Stimulated activated naive CD8-positive, alpha-beta T cell treated with anti-CD3 and anti-CD28 coated beads, Interleukin-15, Interleukin-2, amounts not matched to agents 100 ng/mL and 50 ng/mL, for 24 hours (primary cell): ENCODE results near the gene COG1.
"Not testable (repeated sequence)": the region's sequence is repeated elsewhere in the genome, so short reads cannot be mapped to it uniquely, and the experiment has no call there.

Source experiments
- H3K27ac Mint-ChIP-seq: one replicate; pipeline ENCODE4 v1.8.0; 2021; ENCODE audit warnings: mild to moderate bottlenecking, mixed read lengths
- H3K27me3 Mint-ChIP-seq: one replicate; pipeline ENCODE4 v1.8.0; 2021; ENCODE audit warnings: mixed read lengths
- H3K36me3 Mint-ChIP-seq: one replicate; pipeline ENCODE4 v1.8.0; 2021; ENCODE audit warnings: low read depth, mixed read lengths
- H3K4me1 Mint-ChIP-seq: one replicate; pipeline ENCODE4 v1.8.0; 2021; ENCODE audit warnings: low read depth, mixed read lengths
- H3K4me3 Mint-ChIP-seq: one replicate; pipeline ENCODE4 v1.8.0; 2021; ENCODE audit warnings: mild to moderate bottlenecking, mixed read lengths
- H3K9me3 Mint-ChIP-seq: one replicate; pipeline ENCODE4 v1.8.0; 2021; ENCODE audit warnings: mixed read lengths

The COG1 gene

GRCh38 chr17:73192894-73193701 is at the start of gene COG1:
COG1 (plus strand) TSS chr17:73193055; CDS start chr17:73193070, 15 bp downstream.
- peaks cover 23% of the 10 kb centered on the region for H3K4me1 Mint-ChIP-seq
- peak within 1 kb of the TSS; percentile 99 for H3K27ac Mint-ChIP-seq
- H3K9me3 Mint-ChIP-seq: no peaks in the 10 kb centered on the region
- peaks cover 26% of the 10 kb centered on the region for H3K36me3 Mint-ChIP-seq
- no peaks in the 10 kb centered on the region for H3K27me3 Mint-ChIP-seq
- H3K4me3 Mint-ChIP-seq: peak within 1 kb of the TSS; percentile 94

GRCh38 chr17:73144209-73144608 is 48.6 kb upstream of the COG1 start:
- not testable (repeated sequence) for H3K36me3 Mint-ChIP-seq, H3K4me3 Mint-ChIP-seq
- H3K4me1 Mint-ChIP-seq: peaks cover 17% of the 10 kb centered on the region

GRCh38 chr17:73145641-73146040 is 47.2 kb upstream of the COG1 start:
- peaks cover 25% of the 10 kb centered on the region for H3K4me1 Mint-ChIP-seq

More at GRCh38 chr17:73144209-73144608, 48.6 kb upstream of the COG1 start:
- H3K9me3 Mint-ChIP-seq, H3K27ac Mint-ChIP-seq, H3K27me3 Mint-ChIP-seq: not testable (repeated sequence)

GRCh38 chr17:73147791-73148190 is 45.1 kb upstream of the COG1 start:
- not testable (repeated sequence) for H3K27ac Mint-ChIP-seq, H3K36me3 Mint-ChIP-seq, H3K4me3 Mint-ChIP-seq
- H3K4me1 Mint-ChIP-seq: peaks cover 40% of the 10 kb centered on the region
- peaks cover 13% of the 10 kb centered on the region for H3K9me3 Mint-ChIP-seq
- H3K27me3 Mint-ChIP-seq: peaks cover 11% of the 10 kb centered on the region

More at GRCh38 chr17:73145641-73146040, 47.2 kb upstream of the COG1 start:
- H3K27me3 Mint-ChIP-seq: peaks cover 11% of the 10 kb centered on the region
- peaks cover 9% of the 10 kb centered on the region for H3K9me3 Mint-ChIP-seq
- H3K36me3 Mint-ChIP-seq: peaks cover 6% of the 10 kb centered on the region
- H3K4me3 Mint-ChIP-seq: no peak overlapping the region
- no peak overlapping the region for H3K27ac Mint-ChIP-seq

- H3K4me3 Mint-ChIP-seq: no peak overlapping the region
- H3K27ac Mint-ChIP-seq: no peak overlapping the region
- peaks cover 13% of the 10 kb centered on the region for H3K9me3 Mint-ChIP-seq
- peaks cover 11% of the 10 kb centered on the region for H3K27me3 Mint-ChIP-seq
- H3K4me1 Mint-ChIP-seq: peaks cover 30% of the 10 kb centered on the region
- H3K36me3 Mint-ChIP-seq: peaks cover 6% of the 10 kb centered on the region
Observed at GRCh38 chr17:73148540-73149334, 44.1 kb upstream of the COG1 start.

GRCh38 chr17:73150622-73151300 is 42.1 kb upstream of the COG1 start:
- Mint-ChIP-seq H3K4me1 (peaks cover 27% of the 10 kb centered on the region), H3K27me3 (peaks cover 14% of the 10 kb centered on the region), H3K27ac (peak overlapping the region; percentile 20), H3K4me3 (peak overlapping the region; percentile 6)
- H3K9me3 Mint-ChIP-seq, H3K36me3 Mint-ChIP-seq: not testable (repeated sequence)

- H3K9me3 Mint-ChIP-seq: peaks cover 4% of the 10 kb centered on the region
- peak overlapping the region; percentile 3 for H3K4me3 Mint-ChIP-seq
- H3K4me1 Mint-ChIP-seq: peaks cover 27% of the 10 kb centered on the region
- H3K27me3 Mint-ChIP-seq: peaks cover 14% of the 10 kb centered on the region
- no peaks in the 10 kb centered on the region for H3K36me3 Mint-ChIP-seq
- peak overlapping the region; percentile 80 for H3K27ac Mint-ChIP-seq
Observed at GRCh38 chr17:73151916-73152632, 40.8 kb upstream of the COG1 start.

GRCh38 chr17:73155410-73156165 is 37.3 kb upstream of the COG1 start:
- Mint-ChIP-seq H3K36me3 (no peaks in the 10 kb centered on the region), H3K27ac (no peak overlapping the region), H3K9me3 (peaks cover 4% of the 10 kb centered on the region), H3K4me3 (no peak overlapping the region), H3K4me1 (peaks cover 19% of the 10 kb centered on the region), H3K27me3 (peaks cover 18% of the 10 kb centered on the region)

GRCh38 chr17:73156166-73156840 is 36.6 kb upstream of the COG1 start:
- Mint-ChIP-seq H3K4me1 (peaks cover 12% of the 10 kb centered on the region), H3K4me3 (no peak overlapping the region), H3K9me3 (peaks cover 4% of the 10 kb centered on the region), H3K36me3 (no peaks in the 10 kb centered on the region), H3K27ac (no peak overlapping the region), H3K27me3 (peaks cover 23% of the 10 kb centered on the region)

- Mint-ChIP-seq H3K4me1 (peaks cover 7% of the 10 kb centered on the region), H3K27ac (no peak overlapping the region), H3K9me3 (peaks cover 4% of the 10 kb centered on the region), H3K36me3 (no peaks in the 10 kb centered on the region), H3K4me3 (no peak overlapping the region), H3K27me3 (peaks cover 23% of the 10 kb centered on the region)
Observed at GRCh38 chr17:73156887-73157520, 35.9 kb upstream of the COG1 start.

GRCh38 chr17:73157521-73157890 is 35.3 kb upstream of the COG1 start:
- Mint-ChIP-seq H3K27me3 (peaks cover 25% of the 10 kb centered on the region), H3K36me3 (no peaks in the 10 kb centered on the region), H3K9me3 (peaks cover 1% of the 10 kb centered on the region), H3K4me3 (no peak overlapping the region), H3K4me1 (peaks cover 2% of the 10 kb centered on the region), H3K27ac (no peak overlapping the region)

- peaks cover 31% of the 10 kb centered on the region for H3K27me3 Mint-ChIP-seq
- H3K4me1 Mint-ChIP-seq: no peaks in the 10 kb centered on the region
- H3K36me3 Mint-ChIP-seq: no peaks in the 10 kb centered on the region
- H3K27ac Mint-ChIP-seq: no peak overlapping the region
- no peak overlapping the region for H3K4me3 Mint-ChIP-seq
- no peaks in the 10 kb centered on the region for H3K9me3 Mint-ChIP-seq
Observed at GRCh38 chr17:73158133-73158532, 34.7 kb upstream of the COG1 start.

GRCh38 chr17:73160980-73161630 is 31.8 kb upstream of the COG1 start:
- H3K27me3 Mint-ChIP-seq: peaks cover 48% of the 10 kb centered on the region
- no peaks in the 10 kb centered on the region for H3K36me3 Mint-ChIP-seq
- peaks cover 19% of the 10 kb centered on the region for H3K4me1 Mint-ChIP-seq
- no peak overlapping the region for H3K4me3 Mint-ChIP-seq
- no peak overlapping the region for H3K27ac Mint-ChIP-seq
- no peaks in the 10 kb centered on the region for H3K9me3 Mint-ChIP-seq
